C4-2B (cell line): Measurements from ENCODE around the gene KAT6B.

Source experiments
- CTCF ChIP-seq: fragments of 450-650 bp; conservative IDR thresholded peaks from 2 replicates; pipeline ENCODE4 v1.5.1; 2017; ENCODE audit warnings: mild to moderate bottlenecking
- ZFX ChIP-seq: fragments of 450-650 bp; IDR thresholded peaks from 2 replicates; pipeline ENCODE4 v1.6.1; 2017

GRCh38 chr10:74913377-74913979 is 87.1 kb downstream of the KAT6B start:
- TF ChIP-seq CTCF: no peak
- TF ChIP-seq ZFX: no peak
